Endothelial cell of umbilical vein (primary cell): ENCODE data around the gene TNPO3. TPM values are rescaled to one million over a fixed set of nuclear protein-coding genes. Genes with fewer than 3 reads are reported as not detected.

Experiments used
- BruUV-seq: library from RNA; stranded (reverse); fragments of 400-500 nt; replicated peaks from 2 replicates; lab custom pipeline; 2021; lab: Mats Ljungman, UMichigan
- CTCF ChIA-PET: fragments of 300-600, 350-600 bp; sonication (Branson Sonifier 250); formaldehyde crosslinking; loops from one replicate; lab custom pipeline; 2021; ENCODE audit warnings: antibody characterized with exemption, inconsistent platforms; lab: Charles Lee
- POLR2A ChIA-PET: fragments of 300-600, 350-600 bp; sonication (Branson Sonifier 250); formaldehyde crosslinking; loops from one replicate; lab custom pipeline; 2021; ENCODE audit warnings: antibody characterized with exemption, inconsistent platforms; lab: Charles Lee
- DNase-seq: peaks from one replicate; pipeline ENCODE4 v3.0.0-alpha.2; 2011; ENCODE audit warnings: low read depth, low spot score
- FAIRE-seq: peaks from 2 replicates; lab custom pipeline; 2011; peaks lifted over from hg19 to GRCh38; lab: Jason Lieb, UNC
- H2AFZ ChIP-seq: 2 replicates; pipeline ENCODE4 v1.6.0; 2012; ENCODE audit warnings: low read depth, low read length, control low read depth, inconsistent platforms
- H3K27ac ChIP-seq: 2 replicates; pipeline ENCODE4 v1.5.1; 2011; ENCODE audit warnings: low read depth, mild to moderate bottlenecking, control low read depth, low read length, moderate library complexity; ENCODE audit not compliant: insufficient read depth
- H3K27me3 ChIP-seq, 2 experiments: 2 replicates each; pipeline versions ENCODE4 v1.6.0 to v1.6.1; 2011; ENCODE audit warnings: low read length in 2 of 2, mixed read lengths in 1 of 2; ENCODE audit not compliant: control insufficient read depth in 2 of 2, insufficient read depth in 2 of 2
- H3K36me3 ChIP-seq, 2 experiments: 2 replicates in 1 of 2; 3 replicates in 1 of 2; pipeline ENCODE4 v1.5.1; 2011; ENCODE audit warnings: low read length in 2 of 2, mild to moderate bottlenecking in 1 of 2, moderate library complexity in 1 of 2; ENCODE audit not compliant: control insufficient read depth in 2 of 2, insufficient read depth in 2 of 2; ENCODE audit errors: extremely low read depth in 1 of 2
- H3K4me1 ChIP-seq: 3 replicates; pipeline ENCODE4 v1.5.1; 2011; ENCODE audit warnings: mild to moderate bottlenecking, low read length; ENCODE audit not compliant: control insufficient read depth, insufficient read depth; ENCODE audit errors: extremely low read depth
- H3K4me2 ChIP-seq: 2 replicates; pipeline ENCODE4 v1.6.1; 2011; ENCODE audit warnings: low read length, control low read depth, mixed read lengths; ENCODE audit not compliant: insufficient read depth
- H3K4me3 ChIP-seq, 3 experiments: fragments of 200-600 bp in 1 of 3; sonication (generic), shearing (Covaris generic) in 1 of 3; replicated peaks in 1 of 3; 2 replicates each; pipeline ENCODE4 v1.5.1; 2011 to 2016; ENCODE audit warnings: control low read depth in 3 of 3, low read length in 3 of 3, mild to moderate bottlenecking in 2 of 3, inconsistent platforms in 1 of 3, low read depth in 1 of 3, moderate library complexity in 1 of 3; ENCODE audit not compliant: insufficient read depth in 1 of 3
- H3K79me2 ChIP-seq: 2 replicates; pipeline ENCODE4 v1.6.0; 2012; ENCODE audit warnings: low read length, inconsistent platforms; ENCODE audit not compliant: control insufficient read depth, insufficient read depth
- H3K9ac ChIP-seq: replicated peaks from 2 replicates; pipeline ENCODE3; 2011; ENCODE audit warnings: low read length, control low read depth; ENCODE audit not compliant: insufficient read depth; ENCODE audit errors: extremely low read depth
- H3K9me1 ChIP-seq: replicated peaks from 3 replicates; pipeline ENCODE4 v1.6.0; 2011; ENCODE audit warnings: mild to moderate bottlenecking, low read length; ENCODE audit not compliant: control insufficient read depth, insufficient read depth; ENCODE audit errors: extremely low read depth
- H3K9me3 ChIP-seq: replicated peaks from 2 replicates; pipeline ENCODE4 v1.5.1; 2012; ENCODE audit warnings: low read length, inconsistent platforms; ENCODE audit not compliant: control insufficient read depth, insufficient read depth
- H4K20me1 ChIP-seq: replicated peaks from 2 replicates; pipeline ENCODE3; 2011; ENCODE audit warnings: mild to moderate bottlenecking, low read length; ENCODE audit not compliant: control insufficient read depth, insufficient read depth; ENCODE audit errors: extremely low read depth
- EZH2 ChIP-seq: IDR thresholded peaks from 2 replicates; pipeline ENCODE4 v1.6.1; 2012; ENCODE audit warnings: borderline replicate concordance, low read depth, mild to moderate bottlenecking, moderate library complexity, low read length, inconsistent platforms; ENCODE audit not compliant: severe bottlenecking
- FOS ChIP-seq: IDR thresholded peaks from 2 replicates; pipeline ENCODE4 v1.6.1; 2011; ENCODE audit warnings: mild to moderate bottlenecking, low read length, moderate library complexity, borderline replicate concordance; ENCODE audit not compliant: insufficient read depth
- GATA2 ChIP-seq: IDR thresholded peaks from 2 replicates; pipeline ENCODE4 v1.7.0; 2011; ENCODE audit warnings: low read depth, mild to moderate bottlenecking, moderate library complexity, mixed read lengths, low read length; ENCODE audit not compliant: insufficient read length, insufficient read depth
- JUN ChIP-seq: IDR thresholded peaks from 2 replicates; pipeline ENCODE4 v1.6.1; 2011; ENCODE audit warnings: borderline replicate concordance, low read depth; ENCODE audit not compliant: insufficient read length, insufficient read depth
- MYC ChIP-seq: IDR thresholded peaks from one replicate; pipeline ENCODE4 v1.6.1; 2011; ENCODE audit warnings: mild to moderate bottlenecking, low read depth, low read length
- POLR2A ChIP-seq: IDR thresholded peaks from 2 replicates; pipeline ENCODE4 v1.6.1; 2012; ENCODE audit warnings: low read depth, mild to moderate bottlenecking, control low read depth, low read length
- POLR2AphosphoS5 ChIP-seq: IDR thresholded peaks from 2 replicates; pipeline ENCODE4 v1.6.1; 2012; ENCODE audit warnings: low read depth, mild to moderate bottlenecking, control low read depth, low read length, moderate library complexity; ENCODE audit not compliant: insufficient read depth
- dilution Hi-C: fragments of 300-500 bp; cut with MboI; formaldehyde crosslinking; loops from one replicate; pipeline ENCODE4 v1.15.0; 2019; ENCODE audit warnings: low sequenced_read_pairs; ENCODE audit not compliant: extremely low pct_ligation_motif_present
- intact Hi-C: fragments of 100-400 bp; cut with micrococcal nuclease; formaldehyde crosslinking; loops from one replicate; pipeline ENCODE4 v1.10.0; 2022
- polyA plus RNA-seq, 4 experiments: library from polyadenylated mRNA; depleted of rRNA in 3 of 4; stranded (reverse) in 3 of 4; unstranded in 1 of 4; fragments of >200 nt; gene quantifications; 2 replicates each; pipeline versions ENCODE4 v1.2.1 to v1.2.3, GENCODE V29; 2011 to 2012; ENCODE audit warnings: missing spikeins in 1 of 4
- total RNA-seq: library from RNA; stranded (reverse); gene quantifications from 2 replicates; pipeline ENCODE4 v1.2.3, GENCODE V29; 2021
- TF ChIP-seq, protein P1 (sequence below), 2 donors: IDR thresholded peaks; 1 replicate in 1 of 2; 2 replicates in 1 of 2; pipeline ENCODE4 v1.5.1; 2011; ENCODE audit warnings: low read length in 2 of 2, mild to moderate bottlenecking in 2 of 2, moderate library complexity in 2 of 2, control low read depth in 1 of 2, inconsistent platforms in 1 of 2, low read depth in 1 of 2; ENCODE audit not compliant: insufficient read depth in 1 of 2; ENCODE audit errors: extremely low read depth in 1 of 2
- TF ChIP-seq, protein P2 (sequence below): IDR thresholded peaks from 2 replicates; pipeline ENCODE4 v1.6.1; 2011; ENCODE audit not compliant: insufficient read depth, insufficient read length

The TNPO3 gene
- total and polyA plus RNA-seq, 2 donors (not counting 3 experiments of a cell fraction or from before 2014, with no cell fraction given): 29.0 to 46.9 TPM

DNA sequence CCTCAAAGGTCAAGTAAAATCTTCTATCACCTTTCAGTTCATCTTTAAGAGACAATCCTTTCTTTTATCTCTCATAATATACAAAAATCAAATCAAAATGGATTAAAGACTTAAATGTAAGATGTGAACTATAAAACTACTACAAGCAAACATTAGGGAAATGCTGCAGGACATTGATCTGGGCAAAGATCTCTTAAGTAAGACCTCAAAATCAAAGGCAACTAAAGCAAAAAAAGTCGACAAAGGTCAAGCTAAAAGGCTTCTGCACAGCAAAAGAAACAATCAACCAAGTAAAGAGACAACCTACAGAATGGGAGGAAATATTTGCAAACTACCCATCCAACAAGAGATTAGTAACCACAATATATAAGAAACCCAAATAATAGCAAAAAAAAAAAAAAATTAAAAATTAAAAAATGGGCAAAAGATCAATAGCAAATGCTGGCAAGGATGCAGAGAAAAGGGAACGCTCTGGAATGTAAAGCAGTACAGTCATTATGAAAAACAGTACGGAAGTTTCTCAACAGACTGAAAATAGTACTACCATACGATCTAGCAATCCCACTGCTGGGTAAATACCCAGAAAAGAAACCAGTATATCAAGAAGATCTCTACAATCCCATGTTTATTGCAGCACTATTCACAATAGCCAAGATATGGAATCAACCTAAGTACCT lies 41.7 kb downstream of the TNPO3 start:
- Histone ChIP-seq H4K20me1 (peaks cover 2% of the 10 kb centered on the region), H3K9ac (no peak overlapping the region), H3K9me3 (no peaks in the 10 kb centered on the region), H3K27me3 (no peaks in the 10 kb centered on the region), H3K9me1 (no peaks in the 10 kb centered on the region), H3K79me2 (peaks cover 21% of the 10 kb centered on the region), H3K36me3 (peaks cover 0 to 5% of the 10 kb centered on the region in 2 experiments), H3K4me1 (no peaks in the 10 kb centered on the region), H2AFZ (no peak overlapping the region), H3K4me3 (no peak overlapping the region), H3K4me2 (no peak overlapping the region), H3K27ac (no peak overlapping the region)
- TF ChIP-seq POLR2AphosphoS5: no peak
- TF ChIP-seq MYC: no peak
- TF ChIP-seq EZH2: no peak
- no peak for TF ChIP-seq POLR2A
- TF ChIP-seq, protein P1, sequence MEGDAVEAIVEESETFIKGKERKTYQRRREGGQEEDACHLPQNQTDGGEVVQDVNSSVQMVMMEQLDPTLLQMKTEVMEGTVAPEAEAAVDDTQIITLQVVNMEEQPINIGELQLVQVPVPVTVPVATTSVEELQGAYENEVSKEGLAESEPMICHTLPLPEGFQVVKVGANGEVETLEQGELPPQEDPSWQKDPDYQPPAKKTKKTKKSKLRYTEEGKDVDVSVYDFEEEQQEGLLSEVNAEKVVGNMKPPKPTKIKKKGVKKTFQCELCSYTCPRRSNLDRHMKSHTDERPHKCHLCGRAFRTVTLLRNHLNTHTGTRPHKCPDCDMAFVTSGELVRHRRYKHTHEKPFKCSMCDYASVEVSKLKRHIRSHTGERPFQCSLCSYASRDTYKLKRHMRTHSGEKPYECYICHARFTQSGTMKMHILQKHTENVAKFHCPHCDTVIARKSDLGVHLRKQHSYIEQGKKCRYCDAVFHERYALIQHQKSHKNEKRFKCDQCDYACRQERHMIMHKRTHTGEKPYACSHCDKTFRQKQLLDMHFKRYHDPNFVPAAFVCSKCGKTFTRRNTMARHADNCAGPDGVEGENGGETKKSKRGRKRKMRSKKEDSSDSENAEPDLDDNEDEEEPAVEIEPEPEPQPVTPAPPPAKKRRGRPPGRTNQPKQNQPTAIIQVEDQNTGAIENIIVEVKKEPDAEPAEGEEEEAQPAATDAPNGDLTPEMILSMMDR (IDR thresholded peaks at IDR 0.05; ENCODE audit: extremely low read depth in 1 of 2, insufficient read depth in 1 of 2, low read depth in 1 of 2, low read length in 2 of 2): no peak
- no peak for TF ChIP-seq GATA2
- TF ChIP-seq, protein P2, sequence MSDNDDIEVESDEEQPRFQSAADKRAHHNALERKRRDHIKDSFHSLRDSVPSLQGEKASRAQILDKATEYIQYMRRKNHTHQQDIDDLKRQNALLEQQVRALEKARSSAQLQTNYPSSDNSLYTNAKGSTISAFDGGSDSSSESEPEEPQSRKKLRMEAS: no peak
- no peak for TF ChIP-seq JUN
- TF ChIP-seq FOS: no peak
- ChIA-PET POLR2A (interaction anchor here (0.6 kb wide), 1 partner anchor 68 kb away, joined by 4 read pairs; no protein-coding TSS in a partner anchor), CTCF (interaction anchor here (1.0 to 1.3 kb wide), 2 partner anchors 78 kb away, joined by 4 to 6 read pairs; no protein-coding TSS in a partner anchor)
- FAIRE-seq (no peak), DNase-seq (no peak)
- dilution Hi-C loops: no loop called here
- intact Hi-C loops: no loop called here
- BruUV-seq: no TSS peak
